Heart left ventricle (tissue), 13 donors: ENCODE measurements around the gene PDE10A.

Experiments used
- CTCF ChIP-seq, 12 donors: fragments of 200-600 bp; sonication (generic) in 4 of 12; IDR thresholded peaks; one replicate each; pipeline versions ENCODE4 v1.5.0 to v1.8.0; 2018 to 2022; ENCODE audit warnings: antibody characterized with exemption in 12 of 12, mild to moderate bottlenecking in 5 of 12
- POLR2A ChIP-seq, 2 donors: fragments of 450-650 bp; IDR thresholded peaks; one replicate each; pipeline ENCODE4 v1.6.1; 2017; ENCODE audit warnings: antibody characterized with exemption in 2 of 2, mild to moderate bottlenecking in 2 of 2, moderate library complexity in 2 of 2
- donor health status: ischemic (EF 13 %, LVEDD 7.1; RV severe dilation, severe dysfunction).
- donor health status: DM: no; HTN: yes; CAD: no.
- donor health status: DM: no; HTN: no; CAD: no.
- donor health status: ischemic (EF 25% LVEDD 6.9; RV normal size, moderate dysfunction).
- donor health status: ischemic (EF 25% LVEDD 5.7; RV mildly dilated, moderate dysfunction).
- donor health status: ischemic (EF 35%, LVEDD 5.7; RV mildly dilated, moderate dysfunction).
- donor health status: nonischemic (EF 11% LVEDD 7.7; RV severe dilation, severe dysfunction).
- donor health status: DM: yes; HTN: yes; CAD: no.
- donor health status: PGD.
- donor health status: ischemic (EF 29% LVEDD 5.4; RV normal size, mild dysfunction).
- donor health status: nonischemic (EF 23%, LVEDD 6.1; RV moderate dilation, normal function).

- no peak for TF ChIP-seq CTCF (IDR thresholded peaks at IDR 0.05)
- TF ChIP-seq POLR2A (IDR thresholded peaks at IDR 0.05) = no peak
Observed at GRCh38 chr6:165390475-165390874, 272.6 kb downstream of the PDE10A start.
